ENCODE results near the gene TRAM2. TPM values are rescaled to one million over a fixed set of nuclear protein-coding genes. Genes with fewer than 3 reads are reported as not detected.
A peak's percentile ranks its signal among the peaks of the same experiment; 100 is the strongest.

TRAM2 gene
- total RNA-seq, 2 experiments from 2014 or later, result 7.1 to 7.6 TPM

DNA sequence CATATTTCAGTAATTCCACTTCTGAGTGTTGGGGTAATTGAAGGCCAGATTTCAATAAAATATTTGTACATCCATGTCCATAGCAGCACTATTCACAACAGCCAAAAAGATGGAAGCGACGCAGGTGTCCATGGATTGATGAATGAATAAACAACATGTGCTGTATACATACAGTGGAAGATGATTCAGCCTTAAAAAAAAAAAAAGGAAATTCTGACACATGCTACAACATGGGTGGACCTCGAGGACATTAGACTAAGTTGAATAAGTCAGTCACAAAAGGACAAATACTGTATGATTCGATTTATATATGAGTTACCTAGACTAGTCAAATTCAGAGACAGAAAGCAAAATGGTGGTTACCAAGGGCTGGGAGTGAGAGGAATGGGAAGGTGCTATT lies 57.2 kb downstream of the TRAM2 start:
- POLR2A ChIA-PET, result no interaction called here
- Mint-ChIP-seq H3K36me3 (ENCODE audit: low read depth) (peaks cover 42% of the 10 kb centered on the region), H3K4me3 (no peak overlapping the region), H3K27ac (no peak overlapping the region), H3K27me3 (no peaks in the 10 kb centered on the region), H3K4me1 (ENCODE audit: low read depth) (peaks cover 13% of the 10 kb centered on the region), H3K9me3 (no peaks in the 10 kb centered on the region)
- no peak for TF ChIP-seq CTCF (IDR thresholded peaks at IDR 0.05)
- H3K4me1 ChIP-seq (ENCODE audit: insufficient read depth, low read length), result no peaks in the 10 kb centered on the region
- intact Hi-C loops (cut with DNase I, micrococcal nuclease), result loop anchor here in 1 of 2 experiments (5.0 kb wide), 1 partner anchor 97 kb away; the partner anchor contains the start of gene EFHC1
- CTCF ChIA-PET, result no interaction called here
- ATAC-seq (ENCODE audit: poor library complexity) (no peak), DNase-seq (no peak)
- no peak overlapping the region for H3K27ac ChIP-seq (ENCODE audit: low read depth in 1 of 2, low read length in 2 of 2)
- H3K4me3 ChIP-seq (ENCODE audit: low read length), result no peak overlapping the region
- no peaks in the 10 kb centered on the region for H3K9me3 ChIP-seq (ENCODE audit: control insufficient read depth in 1 of 2, insufficient read depth in 1 of 2, low read length in 2 of 2)
- H3K27me3 ChIP-seq (ENCODE audit: control insufficient read depth in 1 of 2, insufficient read depth in 2 of 2, low read length in 2 of 2), result no peaks in the 10 kb centered on the region
- H3K36me3 ChIP-seq (ENCODE audit: insufficient read depth, low read length), result peaks cover 33% of the 10 kb centered on the region

- ATAC-seq (ENCODE audit: poor library complexity), result no peak
- H3K36me3 Mint-ChIP-seq (ENCODE audit: low read depth), result peaks cover 51% of the 10 kb centered on the region
- H3K9me3 ChIP-seq (ENCODE audit: control insufficient read depth in 1 of 2, insufficient read depth in 1 of 2, low read length in 2 of 2), result no peaks in the 10 kb centered on the region
- no peak for DNase-seq
- H3K4me3 ChIP-seq (ENCODE audit: low read length), result no peak overlapping the region
- H3K9me3 Mint-ChIP-seq, result no peaks in the 10 kb centered on the region
- no peak overlapping the region for H3K27ac Mint-ChIP-seq
- H3K4me3 Mint-ChIP-seq, result no peak overlapping the region
- H3K4me1 ChIP-seq (ENCODE audit: insufficient read depth, low read length), result no peaks in the 10 kb centered on the region
- H3K27ac ChIP-seq (ENCODE audit: low read depth in 1 of 2, low read length in 2 of 2), result no peak overlapping the region
- POLR2A ChIA-PET, result no interaction called here
- CTCF ChIA-PET, result no interaction called here
- intact Hi-C loops (cut with DNase I, micrococcal nuclease), result loop anchor here in 1 of 2 experiments (5.0 kb wide), 1 partner anchor 96 kb away; the partner anchor contains the start of gene EFHC1
- H3K36me3 ChIP-seq (ENCODE audit: insufficient read depth, low read length), result peaks cover 38% of the 10 kb centered on the region
- no peaks in the 10 kb centered on the region for H3K27me3 Mint-ChIP-seq
- no peak for TF ChIP-seq CTCF (IDR thresholded peaks at IDR 0.05)
- no peaks in the 10 kb centered on the region for H3K27me3 ChIP-seq (ENCODE audit: control insufficient read depth in 1 of 2, insufficient read depth in 2 of 2, low read length in 2 of 2)
- H3K4me1 Mint-ChIP-seq (ENCODE audit: low read depth), result peaks cover 4% of the 10 kb centered on the region
Observed at GRCh38 chr6:52518279-52518945, 58.4 kb downstream of the TRAM2 start.

DNA sequence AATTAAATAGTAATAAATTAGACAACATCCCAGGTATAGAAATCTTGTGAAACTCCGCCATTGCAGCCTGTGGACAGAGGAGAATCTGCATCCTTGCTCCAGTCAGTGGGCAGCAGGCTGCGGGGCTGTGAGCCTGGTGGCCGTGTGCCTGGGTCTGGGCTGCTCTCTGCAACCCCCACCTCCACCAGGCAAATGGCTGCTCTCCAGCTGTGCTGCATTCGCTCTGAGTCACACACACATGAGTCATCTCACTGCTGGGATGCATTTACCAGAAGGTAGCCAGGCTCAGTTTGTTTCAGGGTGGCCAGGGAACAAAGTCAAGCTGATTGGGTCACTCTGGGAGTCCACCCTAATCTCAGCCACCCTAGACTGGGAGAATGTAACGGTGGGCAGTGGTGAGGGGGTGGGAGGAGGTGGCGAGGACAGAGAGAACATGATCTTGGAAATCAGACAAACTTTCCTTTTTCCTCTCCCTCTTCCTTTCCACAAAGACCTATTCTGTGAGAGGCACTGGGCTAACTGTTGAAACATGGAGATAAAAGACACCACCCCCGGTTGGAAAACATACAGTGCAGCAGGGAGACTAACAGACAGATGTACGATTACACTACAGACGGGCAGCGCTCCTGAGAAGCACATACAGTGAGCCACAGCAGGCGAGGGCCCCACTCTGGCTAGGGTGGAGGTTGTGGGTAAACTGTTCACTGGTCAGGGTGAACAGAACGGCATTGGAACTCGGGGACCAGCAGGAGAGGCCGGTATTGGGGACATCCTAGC lies 59.2 kb downstream of the TRAM2 start:
- H3K9me3 ChIP-seq (ENCODE audit: control insufficient read depth in 1 of 2, insufficient read depth in 1 of 2, low read length in 2 of 2), result no peaks in the 10 kb centered on the region
- H3K27me3 Mint-ChIP-seq, result no peaks in the 10 kb centered on the region
- intact Hi-C loops (cut with DNase I, micrococcal nuclease), result loop anchor here in 1 of 2 experiments (5.0 kb wide), 1 partner anchor 95 kb away; the partner anchor contains the start of gene EFHC1
- H3K27me3 ChIP-seq (ENCODE audit: control insufficient read depth in 1 of 2, insufficient read depth in 2 of 2, low read length in 2 of 2), result no peaks in the 10 kb centered on the region
- H3K4me3 Mint-ChIP-seq, result no peak overlapping the region
- H3K36me3 Mint-ChIP-seq (ENCODE audit: low read depth), result peaks cover 58% of the 10 kb centered on the region
- no peak for ATAC-seq (ENCODE audit: poor library complexity)
- no peak overlapping the region for H3K27ac ChIP-seq (ENCODE audit: low read depth in 1 of 2, low read length in 2 of 2)
- H3K36me3 ChIP-seq (ENCODE audit: insufficient read depth, low read length), result peaks cover 40% of the 10 kb centered on the region
- no peaks in the 10 kb centered on the region for H3K4me1 Mint-ChIP-seq (ENCODE audit: low read depth)
- H3K27ac Mint-ChIP-seq, result no peak overlapping the region
- ChIA-PET CTCF (no interaction called here), POLR2A (no interaction called here)
- H3K9me3 Mint-ChIP-seq, result no peaks in the 10 kb centered on the region
- H3K4me3 ChIP-seq (ENCODE audit: low read length), result no peak overlapping the region
- DNase-seq, result peak in 1 of 14 experiments; percentile 17
- TF ChIP-seq CTCF (IDR thresholded peaks at IDR 0.05), result no peak
- no peaks in the 10 kb centered on the region for H3K4me1 ChIP-seq (ENCODE audit: insufficient read depth, low read length)

Data from CD4-positive, alpha-beta T cell (primary cell).